HepG2 (cell line): ENCODE results near the gene MRNIP. TPM values are rescaled to one million over a fixed set of nuclear protein-coding genes. Genes with fewer than 3 reads are reported as not detected.

Experiments used
- AGO1 ChIP-seq: fragments of 200-400 bp; formaldehyde crosslinking; IDR thresholded peaks from 2 replicates; pipeline ENCODE4 v1.6.1; 2017; ENCODE audit warnings: mild to moderate bottlenecking, low read depth, low read length, moderate library complexity; ENCODE audit not compliant: poor library complexity, severe bottlenecking
- CBX1 ChIP-seq: IDR thresholded peaks from one replicate; pipeline ENCODE4 v1.6.1; 2016; ENCODE audit warnings: antibody characterized with exemption, low read depth
- FOXP1 ChIP-seq, 2 experiments: fragments of 450-650 bp in 1 of 2; IDR thresholded peaks; 2 replicates each; pipeline ENCODE4 v1.6.1; 2017 to 2018; ENCODE audit warnings: antibody characterized with exemption in 1 of 2
- FOXP4 ChIP-seq: sonication (generic); formaldehyde crosslinking; IDR thresholded peaks from 2 replicates; pipeline ENCODE4 v1.4.0; 2020; ENCODE audit warnings: missing genetic modification reagents
- HMG20A ChIP-seq: IDR thresholded peaks from 2 replicates; pipeline ENCODE4 v1.6.1; 2016; ENCODE audit warnings: borderline replicate concordance
- JDP2 ChIP-seq: sonication (generic); formaldehyde crosslinking; IDR thresholded peaks from 2 replicates; pipeline ENCODE4 v1.8.1; 2022; ENCODE audit warnings: missing genetic modification reagents, borderline replicate concordance
- LCORL ChIP-seq, 2 experiments: fragments of 450-650 bp in 1 of 2; sonication (generic) in 1 of 2; formaldehyde crosslinking in 1 of 2; IDR thresholded peaks; 2 replicates each; pipeline versions ENCODE4 v1.5.0 to v1.6.1; 2017 to 2020; ENCODE audit warnings: antibody characterized with exemption in 1 of 2, missing genetic modification reagents in 1 of 2
- MIER3 ChIP-seq: IDR thresholded peaks from 2 replicates; pipeline ENCODE4 v1.6.1; 2016; ENCODE audit warnings: missing compliant biosample characterization, borderline replicate concordance
- NFYC ChIP-seq: IDR thresholded peaks from 2 replicates; pipeline ENCODE4 v1.6.1; 2016; ENCODE audit warnings: missing genetic modification reagents, missing compliant biosample characterization
- POLR2G ChIP-seq: fragments of 200-400 bp; formaldehyde crosslinking; IDR thresholded peaks from 2 replicates; pipeline ENCODE4 v1.6.1; 2018; ENCODE audit warnings: mild to moderate bottlenecking, low read depth, low read length, moderate library complexity
- RBM39 ChIP-seq: fragments of 200-400 bp; formaldehyde crosslinking; IDR thresholded peaks from one replicate; pipeline ENCODE4 v1.6.1; 2018; ENCODE audit warnings: antibody characterized with exemption, mild to moderate bottlenecking, low read depth, low read length; ENCODE audit not compliant: poor library complexity, severe bottlenecking
- RFX3 ChIP-seq: IDR thresholded peaks from 2 replicates; pipeline ENCODE4 v1.6.1; 2016; ENCODE audit warnings: missing biosample characterization, missing genetic modification reagents
- SOX13 ChIP-seq, 3 experiments: fragments of 450-650 bp in 1 of 3; sonication (generic) in 1 of 3; formaldehyde crosslinking in 1 of 3; IDR thresholded peaks in 2 of 3; conservative IDR thresholded peaks in 1 of 3; 2 replicates each; pipeline versions ENCODE4 v1.5.0 to v1.6.1; 2016 to 2020; ENCODE audit warnings: antibody characterized with exemption in 1 of 3, mild to moderate bottlenecking in 1 of 3, missing compliant biosample characterization in 1 of 3, missing genetic modification reagents in 1 of 3, moderate library complexity in 1 of 3
- TBX2 ChIP-seq: sonication (generic); formaldehyde crosslinking; IDR thresholded peaks from 2 replicates; pipeline ENCODE4 v1.5.0; 2020; ENCODE audit warnings: missing genetic modification reagents, mild to moderate bottlenecking, borderline replicate concordance
- THAP11 ChIP-seq: IDR thresholded peaks from 2 replicates; pipeline ENCODE4 v1.6.1; 2016; ENCODE audit warnings: missing biosample characterization, missing genetic modification reagents
- THAP9 ChIP-seq: sonication (generic); formaldehyde crosslinking; IDR thresholded peaks from 2 replicates; pipeline ENCODE4; 2020; ENCODE audit warnings: missing genetic modification reagents, mild to moderate bottlenecking, borderline replicate concordance
- ZBTB21 ChIP-seq: sonication (generic); formaldehyde crosslinking; IDR thresholded peaks from 2 replicates; pipeline ENCODE4 v1.4.0; 2020; ENCODE audit warnings: missing genetic modification reagents
- ZFAT ChIP-seq: sonication (generic); formaldehyde crosslinking; conservative IDR thresholded peaks from 2 replicates; pipeline ENCODE4 v1.8.1; 2023; ENCODE audit warnings: missing genetic modification reagents, inconsistent platforms
- ZNF260 ChIP-seq: sonication (generic); formaldehyde crosslinking; IDR thresholded peaks from 2 replicates; pipeline ENCODE4 v1.4.0; 2020; ENCODE audit warnings: missing genetic modification reagents, low read depth, mild to moderate bottlenecking, borderline replicate concordance
- ZNF367 ChIP-seq: sonication (generic); formaldehyde crosslinking; IDR thresholded peaks from 2 replicates; pipeline ENCODE4 v1.4.0; 2020; ENCODE audit warnings: missing genetic modification reagents, borderline replicate concordance
- ZNF562 ChIP-seq: sonication (generic); formaldehyde crosslinking; IDR thresholded peaks from 2 replicates; pipeline ENCODE4 v1.8.0; 2022; ENCODE audit warnings: missing genetic modification reagents, borderline replicate concordance
- polyA plus RNA-seq, 8 experiments: library from polyadenylated mRNA; depleted of rRNA in 3 of 8; stranded (reverse) in 7 of 8; unstranded in 1 of 8; fragments of >200 nt; fragmentation: Illumina TruSeq in 4 of 8; extraction: Trizol in 4 of 8; gene quantifications; 2 replicates each; pipeline versions ENCODE4 v1.2.1 to v1.2.3, GENCODE V29; 2011 to 2016; ENCODE audit warnings: low read depth in 4 of 8, missing spikeins in 1 of 8, mixed read lengths in 1 of 8; ENCODE audit not compliant: insufficient read depth in 1 of 8
- total RNA-seq, 5 experiments: library from RNA; depleted of rRNA; stranded (reverse); fragments of >200 nt; fragmentation: Illumina TruSeq; extraction: Trizol; gene quantifications; 2 replicates each; pipeline ENCODE4 v1.2.3, GENCODE V29; 2016; ENCODE audit warnings: low read depth in 1 of 5
- TF ChIP-seq, protein P1 (sequence below): sonication (generic); IDR thresholded peaks from 2 replicates; pipeline ENCODE4 v1.6.1; 2016; ENCODE audit warnings: low read depth, borderline replicate concordance
- TF ChIP-seq, protein P2 (sequence below): conservative IDR thresholded peaks from 2 replicates; pipeline ENCODE4 v1.6.1; 2018; ENCODE audit warnings: missing genetic modification reagents

MRNIP gene
- total and polyA plus RNA-seq, 2 of the 13 experiments (the other 11 are each of a cell fraction or from before 2014, with no cell fraction given) = 15.5 to 34.1 TPM

- no peak for TF ChIP-seq NFYC
- no peak for TF ChIP-seq AGO1
- TF ChIP-seq MIER3 (CRISPR knock-in tag) = peak; percentile 50; the same call in 1 of the 2 replicates
- no peak for TF ChIP-seq FOXP1 (IDR thresholded peaks at IDR 0.05)
- TF ChIP-seq FOXP1 (CRISPR knock-in tag; IDR thresholded peaks at IDR 0.05) = peak; percentile 87
- no peak for TF ChIP-seq ZFAT (CRISPR knock-in tag)
- TF ChIP-seq, protein P1, sequence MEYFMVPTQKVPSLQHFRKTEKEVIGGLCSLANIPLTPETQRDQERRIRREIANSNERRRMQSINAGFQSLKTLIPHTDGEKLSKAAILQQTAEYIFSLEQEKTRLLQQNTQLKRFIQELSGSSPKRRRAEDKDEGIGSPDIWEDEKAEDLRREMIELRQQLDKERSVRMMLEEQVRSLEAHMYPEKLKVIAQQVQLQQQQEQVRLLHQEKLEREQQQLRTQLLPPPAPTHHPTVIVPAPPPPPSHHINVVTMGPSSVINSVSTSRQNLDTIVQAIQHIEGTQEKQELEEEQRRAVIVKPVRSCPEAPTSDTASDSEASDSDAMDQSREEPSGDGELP = no peak
- no peak for TF ChIP-seq THAP9 (CRISPR knock-in tag)
- TF ChIP-seq ZNF367 (CRISPR knock-in tag) = no peak
- peak; percentile 31; the same call in 1 of the 2 replicates for TF ChIP-seq TBX2 (CRISPR knock-in tag)
- TF ChIP-seq POLR2G = peak; percentile 14; the same call in 1 of the 2 replicates
- TF ChIP-seq RBM39 = no peak
- TF ChIP-seq SOX13 (IDR thresholded peaks at IDR 0.05) = 0 out of 2 replicates have a peak, but pooled peaks have one; percentile 21
- no peak; a peak in 1 of 4 replicates for TF ChIP-seq SOX13 (CRISPR knock-in tag; conservative IDR thresholded peaks at IDR 0.05 in 1 of 2, IDR thresholded peaks at IDR 0.05 in 1 of 2)
- TF ChIP-seq JDP2 (CRISPR knock-in tag) = no peak
- peak; percentile 74 for TF ChIP-seq FOXP4 (CRISPR knock-in tag)
- no peak for TF ChIP-seq ZNF260 (CRISPR knock-in tag)
- no peak for TF ChIP-seq LCORL (IDR thresholded peaks at IDR 0.05)
- 0 out of 2 replicates have a peak, but pooled peaks have one; percentile 62 for TF ChIP-seq LCORL (CRISPR knock-in tag; IDR thresholded peaks at IDR 0.05)
- TF ChIP-seq ZNF562 (CRISPR knock-in tag) = no peak
- TF ChIP-seq, protein P2, sequence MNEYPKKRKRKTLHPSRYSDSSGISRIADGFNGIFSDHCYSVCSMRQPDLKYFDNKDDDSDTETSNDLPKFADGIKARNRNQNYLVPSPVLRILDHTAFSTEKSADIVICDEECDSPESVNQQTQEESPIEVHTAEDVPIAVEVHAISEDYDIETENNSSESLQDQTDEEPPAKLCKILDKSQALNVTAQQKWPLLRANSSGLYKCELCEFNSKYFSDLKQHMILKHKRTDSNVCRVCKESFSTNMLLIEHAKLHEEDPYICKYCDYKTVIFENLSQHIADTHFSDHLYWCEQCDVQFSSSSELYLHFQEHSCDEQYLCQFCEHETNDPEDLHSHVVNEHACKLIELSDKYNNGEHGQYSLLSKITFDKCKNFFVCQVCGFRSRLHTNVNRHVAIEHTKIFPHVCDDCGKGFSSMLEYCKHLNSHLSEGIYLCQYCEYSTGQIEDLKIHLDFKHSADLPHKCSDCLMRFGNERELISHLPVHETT (CRISPR knock-in tag) = no peak
- TF ChIP-seq THAP11 (CRISPR knock-in tag) = 0 out of 2 replicates have a peak, but pooled peaks have one; percentile 16
- no peak for TF ChIP-seq RFX3 (CRISPR knock-in tag)
- no peak for TF ChIP-seq ZBTB21
- no peak for TF ChIP-seq HMG20A (CRISPR knock-in tag)
- TF ChIP-seq CBX1 = no peak
Measured at GRCh38 chr5:179824745-179825112, 33.9 kb downstream of the MRNIP start (continued).
